ENCODE data around the gene CRYBG3.

Gene CRYBG3

GRCh38 chr3:97821774-97822358 is at the start of gene CRYBG3:
CRYBG3 (plus strand) TSS chr3:97822011; CDS start chr3:97822207, 196 bp downstream.
- Histone ChIP-seq H3K4me3 (ENCODE audit: low read depth in 1 of 5, low read length in 5 of 5) (peak within 1 kb of the TSS; percentile 85 to 99 (median 92)), H3K27me3 (ENCODE audit: control insufficient read depth in 5 of 5, insufficient read depth in 4 of 5, low read length in 5 of 5) (no peaks in the 10 kb centered on the region), H3K9ac (ENCODE audit: low read length in 5 of 5) (peak within 1 kb of the TSS; percentile 73 to 95 (median 88)), H3K36me3 (ENCODE audit: control insufficient read depth in 5 of 5, insufficient read depth in 5 of 5, low read length in 5 of 5) (no peaks in the 10 kb centered on the region), H3K9me3 (ENCODE audit: control insufficient read depth in 5 of 5, low read length in 5 of 5) (no peaks in the 10 kb centered on the region), H3K4me1 (ENCODE audit: control insufficient read depth in 5 of 5, insufficient read depth in 5 of 5, low read length in 5 of 5) (peaks cover 0 to 40% (median 39%) of the 10 kb centered on the region in 5 donors), H3K27ac (ENCODE audit: low read depth, low read length) (peak within 1 kb of the TSS; percentile 85)

- no peaks in the 10 kb centered on the region for H3K27me3 ChIP-seq (ENCODE audit: control insufficient read depth in 5 of 5, insufficient read depth in 4 of 5, low read length in 5 of 5)
Measured at GRCh38 chr3:97772926-97773325, 48.9 kb upstream of the CRYBG3 start.

GRCh38 chr3:97778152-97778551 is 43.7 kb upstream of the CRYBG3 start:
- H3K9ac ChIP-seq (ENCODE audit: low read length in 5 of 5) = no peak overlapping the region
- H3K9me3 ChIP-seq (ENCODE audit: control insufficient read depth in 5 of 5, low read length in 5 of 5) = peaks cover 0 to 3% (median 0%) of the 10 kb centered on the region in 5 donors
- H3K4me3 ChIP-seq (ENCODE audit: low read depth in 1 of 5, low read length in 5 of 5) = no peak overlapping the region
- H3K36me3 ChIP-seq (ENCODE audit: control insufficient read depth in 5 of 5, insufficient read depth in 5 of 5, low read length in 5 of 5) = peaks cover 0 to 8% (median 0%) of the 10 kb centered on the region in 5 donors
- H3K27ac ChIP-seq (ENCODE audit: low read depth, low read length) = no peak overlapping the region
- H3K4me1 ChIP-seq (ENCODE audit: control insufficient read depth in 5 of 5, insufficient read depth in 5 of 5, low read length in 5 of 5) = no peaks in the 10 kb centered on the region
- H3K27me3 ChIP-seq (ENCODE audit: control insufficient read depth in 5 of 5, insufficient read depth in 4 of 5, low read length in 5 of 5) = no peaks in the 10 kb centered on the region

More at GRCh38 chr3:97772926-97773325, 48.9 kb upstream of the CRYBG3 start:
- H3K27ac ChIP-seq (ENCODE audit: low read depth, low read length) = no peak overlapping the region
- H3K4me3 ChIP-seq (ENCODE audit: low read depth in 1 of 5, low read length in 5 of 5) = no peak overlapping the region
- no peak overlapping the region for H3K9ac ChIP-seq (ENCODE audit: low read length in 5 of 5)
- peaks cover 2 to 5% (median 3%) of the 10 kb centered on the region in 5 donors for H3K36me3 ChIP-seq (ENCODE audit: control insufficient read depth in 5 of 5, insufficient read depth in 5 of 5, low read length in 5 of 5)
- H3K9me3 ChIP-seq (ENCODE audit: control insufficient read depth in 5 of 5, low read length in 5 of 5) = peaks cover 0 to 5% (median 0%) of the 10 kb centered on the region in 5 donors
- H3K4me1 ChIP-seq (ENCODE audit: control insufficient read depth in 5 of 5, insufficient read depth in 5 of 5, low read length in 5 of 5) = no peaks in the 10 kb centered on the region

- H3K27ac ChIP-seq (ENCODE audit: low read depth, low read length) = no peak overlapping the region
- H3K9ac ChIP-seq (ENCODE audit: low read length in 5 of 5) = no peak overlapping the region
- no peak overlapping the region for H3K4me3 ChIP-seq (ENCODE audit: low read depth in 1 of 5, low read length in 5 of 5)
- no peaks in the 10 kb centered on the region for H3K9me3 ChIP-seq (ENCODE audit: control insufficient read depth in 5 of 5, low read length in 5 of 5)
- H3K27me3 ChIP-seq (ENCODE audit: control insufficient read depth in 5 of 5, insufficient read depth in 4 of 5, low read length in 5 of 5) = no peaks in the 10 kb centered on the region
- H3K4me1 ChIP-seq (ENCODE audit: control insufficient read depth in 5 of 5, insufficient read depth in 5 of 5, low read length in 5 of 5) = no peaks in the 10 kb centered on the region
- peaks cover 0 to 4% (median 0%) of the 10 kb centered on the region in 5 donors for H3K36me3 ChIP-seq (ENCODE audit: control insufficient read depth in 5 of 5, insufficient read depth in 5 of 5, low read length in 5 of 5)
Measured at GRCh38 chr3:97793420-97794019, 28.3 kb upstream of the CRYBG3 start.

- Histone ChIP-seq H3K4me1 (ENCODE audit: control insufficient read depth in 5 of 5, insufficient read depth in 5 of 5, low read length in 5 of 5) (no peaks in the 10 kb centered on the region), H3K27me3 (ENCODE audit: control insufficient read depth in 5 of 5, insufficient read depth in 4 of 5, low read length in 5 of 5) (no peaks in the 10 kb centered on the region), H3K4me3 (ENCODE audit: low read depth in 1 of 5, low read length in 5 of 5) (no peak overlapping the region), H3K9ac (ENCODE audit: low read length in 5 of 5) (no peak overlapping the region), H3K36me3 (ENCODE audit: control insufficient read depth in 5 of 5, insufficient read depth in 5 of 5, low read length in 5 of 5) (peaks cover 0 to 4% (median 0%) of the 10 kb centered on the region in 5 donors), H3K9me3 (ENCODE audit: control insufficient read depth in 5 of 5, low read length in 5 of 5) (no peaks in the 10 kb centered on the region), H3K27ac (ENCODE audit: low read depth, low read length) (no peak overlapping the region)
Measured at GRCh38 chr3:97795951-97796350, 25.9 kb upstream of the CRYBG3 start.

GRCh38 chr3:97804471-97804870 is 17.3 kb upstream of the CRYBG3 start:
- no peak overlapping the region for H3K27ac ChIP-seq (ENCODE audit: low read depth, low read length)
- no peak overlapping the region for H3K4me3 ChIP-seq (ENCODE audit: low read depth in 1 of 5, low read length in 5 of 5)
- H3K27me3 ChIP-seq (ENCODE audit: control insufficient read depth in 5 of 5, insufficient read depth in 4 of 5, low read length in 5 of 5) = no peaks in the 10 kb centered on the region
- peaks cover 0 to 8% (median 0%) of the 10 kb centered on the region in 5 donors for H3K36me3 ChIP-seq (ENCODE audit: control insufficient read depth in 5 of 5, insufficient read depth in 5 of 5, low read length in 5 of 5)
- no peaks in the 10 kb centered on the region for H3K9me3 ChIP-seq (ENCODE audit: control insufficient read depth in 5 of 5, low read length in 5 of 5)
- H3K9ac ChIP-seq (ENCODE audit: low read length in 5 of 5) = no peak overlapping the region
- no peaks in the 10 kb centered on the region for H3K4me1 ChIP-seq (ENCODE audit: control insufficient read depth in 5 of 5, insufficient read depth in 5 of 5, low read length in 5 of 5)

GRCh38 chr3:97810779-97811390 is 10.9 kb upstream of the CRYBG3 start:
- no peaks in the 10 kb centered on the region for H3K27me3 ChIP-seq (ENCODE audit: control insufficient read depth in 5 of 5, insufficient read depth in 4 of 5, low read length in 5 of 5)
- no peak overlapping the region for H3K4me3 ChIP-seq (ENCODE audit: low read depth in 1 of 5, low read length in 5 of 5)
- H3K9ac ChIP-seq (ENCODE audit: low read length in 5 of 5) = no peak overlapping the region
- H3K9me3 ChIP-seq (ENCODE audit: control insufficient read depth in 5 of 5, low read length in 5 of 5) = no peaks in the 10 kb centered on the region
- H3K4me1 ChIP-seq (ENCODE audit: control insufficient read depth in 5 of 5, insufficient read depth in 5 of 5, low read length in 5 of 5) = no peaks in the 10 kb centered on the region
- H3K36me3 ChIP-seq (ENCODE audit: control insufficient read depth in 5 of 5, insufficient read depth in 5 of 5, low read length in 5 of 5) = peaks cover 0 to 3% (median 0%) of the 10 kb centered on the region in 5 donors
- no peak overlapping the region for H3K27ac ChIP-seq (ENCODE audit: low read depth, low read length)

GRCh38 chr3:97815149-97815917 is 6.5 kb upstream of the CRYBG3 start:
- Histone ChIP-seq H3K27me3 (ENCODE audit: control insufficient read depth in 5 of 5, insufficient read depth in 4 of 5, low read length in 5 of 5) (no peaks in the 10 kb centered on the region), H3K4me1 (ENCODE audit: control insufficient read depth in 5 of 5, insufficient read depth in 5 of 5, low read length in 5 of 5) (no peaks in the 10 kb centered on the region), H3K4me3 (ENCODE audit: low read depth in 1 of 5, low read length in 5 of 5) (no peak overlapping the region), H3K36me3 (ENCODE audit: control insufficient read depth in 5 of 5, insufficient read depth in 5 of 5, low read length in 5 of 5) (peaks cover 0 to 3% (median 0%) of the 10 kb centered on the region in 5 donors), H3K9me3 (ENCODE audit: control insufficient read depth in 5 of 5, low read length in 5 of 5) (no peaks in the 10 kb centered on the region), H3K27ac (ENCODE audit: low read depth, low read length) (no peak overlapping the region), H3K9ac (ENCODE audit: low read length in 5 of 5) (no peak overlapping the region)

GRCh38 chr3:97816811-97817210 is 5.0 kb upstream of the CRYBG3 start:
- Histone ChIP-seq H3K4me3 (ENCODE audit: low read depth in 1 of 5, low read length in 5 of 5) (no peak overlapping the region), H3K27me3 (ENCODE audit: control insufficient read depth in 5 of 5, insufficient read depth in 4 of 5, low read length in 5 of 5) (no peaks in the 10 kb centered on the region), H3K9me3 (ENCODE audit: control insufficient read depth in 5 of 5, low read length in 5 of 5) (no peaks in the 10 kb centered on the region), H3K9ac (ENCODE audit: low read length in 5 of 5) (no peak overlapping the region), H3K36me3 (ENCODE audit: control insufficient read depth in 5 of 5, insufficient read depth in 5 of 5, low read length in 5 of 5) (peaks cover 0 to 3% (median 0%) of the 10 kb centered on the region in 5 donors), H3K27ac (ENCODE audit: low read depth, low read length) (no peak overlapping the region), H3K4me1 (ENCODE audit: control insufficient read depth in 5 of 5, insufficient read depth in 5 of 5, low read length in 5 of 5) (peaks cover 0 to 7% (median 7%) of the 10 kb centered on the region in 5 donors)

All from subcutaneous abdominal adipose tissue (tissue), 5 donors.